Measurements from ENCODE around the gene ABCC4.

GRCh38 chr13:95038949-95039348 lies 262.3 kb downstream of the ABCC4 start:
- TF ChIP-seq CTCF (IDR thresholded peaks at IDR 0.05; ENCODE audit: poor library complexity, severe bottlenecking) (no peak), TAF1 (IDR thresholded peaks at IDR 0.05; ENCODE audit: low read depth) (no peak)

Measured in neural cell (in vitro differentiated cells).